GM21825 (cell line): ENCODE results near the gene RAD51B.

Experiments
- ATAC-seq: cut with Tn5 transposase; IDR thresholded peaks from one replicate; pipeline ENCODE4 v1.9.1; 2021; ENCODE audit warnings: mild to moderate bottlenecking, moderate library complexity; ENCODE audit not compliant: unreplicated experiment

Gene RAD51B

GRCh38 chr14:68446243-68447040, 626.9 kb downstream of the RAD51B start:
- ATAC-seq: no peak

GRCh38 chr14:68447581-68448251, 628.1 kb downstream of the RAD51B start:
- no peak for ATAC-seq

- ATAC-seq: no peak
These were observed 628.8 kb downstream of the RAD51B start for GRCh38 chr14:68448252-68448902.

- ATAC-seq: no peak
These were observed 630.1 kb downstream of the RAD51B start for GRCh38 chr14:68449561-68450181.

- no peak for ATAC-seq
These were observed 631.0 kb downstream of the RAD51B start for GRCh38 chr14:68450391-68451120.

- no peak for ATAC-seq
These were observed 632.3 kb downstream of the RAD51B start for GRCh38 chr14:68451696-68452373.

GRCh38 chr14:68458253-68458652, 638.7 kb downstream of the RAD51B start:
- ATAC-seq: no peak

GRCh38 chr14:68458840-68459469, 639.4 kb downstream of the RAD51B start:
- ATAC-seq: no peak

GRCh38 chr14:68459480-68460136, 640.0 kb downstream of the RAD51B start:
- ATAC-seq: no peak

GRCh38 chr14:68460541-68460940, 641.0 kb downstream of the RAD51B start:
- no peak for ATAC-seq

- no peak for ATAC-seq
These were observed 641.5 kb downstream of the RAD51B start for GRCh38 chr14:68461086-68461485.

- ATAC-seq: no peak
These were observed 643.1 kb downstream of the RAD51B start for GRCh38 chr14:68462683-68463082.

- ATAC-seq: no peak
These were observed 643.7 kb downstream of the RAD51B start for GRCh38 chr14:68463299-68463698.

- ATAC-seq: no peak
These were observed 644.3 kb downstream of the RAD51B start for GRCh38 chr14:68463705-68464374.

- no peak for ATAC-seq
These were observed 645.1 kb downstream of the RAD51B start for GRCh38 chr14:68464711-68465110.

- no peak for ATAC-seq
These were observed 647.0 kb downstream of the RAD51B start for GRCh38 chr14:68466491-68466977.

GRCh38 chr14:68467425-68467824, 647.8 kb downstream of the RAD51B start:
- no peak for ATAC-seq

GRCh38 chr14:68468437-68469207, 649.0 kb downstream of the RAD51B start:
- no peak for ATAC-seq
